SK-N-SH treated with all-trans-retinoic acid at 6 μM for 48 hours (cell line): Measurements from ENCODE around the gene GJA8.
"Not testable (repeated sequence)": the region's sequence is repeated elsewhere in the genome, so short reads cannot be mapped to it uniquely, and the experiment has no call there.

Experiments
- ATAC-seq: fragments of 200-7000 bp; cut with Tn5 transposase; 3 replicates; pipeline ENCODE4 v1.9.1; 2020; ENCODE audit warnings: mild to moderate bottlenecking, moderate library complexity

GJA8 gene

GRCh38 chr1:147942563-147942962 lies 40.0 kb downstream of the GJA8 start:
- ATAC-seq = not testable (repeated sequence)

- not testable (repeated sequence) for ATAC-seq
These were observed 46.9 kb downstream of the GJA8 start for GRCh38 chr1:147949517-147949916.
